K562 (cell line): ENCODE data around the gene TMOD3.

Experiments
- BCL6 ChIP-seq: fragments of 250-450 bp; sonication (Bioruptor Pico); IDR thresholded peaks from 2 replicates; pipeline ENCODE4 v1.4.0; 2020
- BHLHE40 ChIP-seq: IDR thresholded peaks from 2 replicates; pipeline ENCODE4 v1.6.1; 2011; ENCODE audit warnings: low read length, improper control_type of control experiment
- CBX5 ChIP-seq: IDR thresholded peaks from 2 replicates; pipeline ENCODE4 v1.6.1; 2014; ENCODE audit warnings: low read depth, borderline replicate concordance
- CTCF ChIP-seq, 3 experiments: IDR thresholded peaks in 2 of 3; conservative IDR thresholded peaks in 1 of 3; 2 replicates each; pipeline ENCODE4 v1.5.1; 2011 to 2012; ENCODE audit warnings: low read length in 3 of 3, mild to moderate bottlenecking in 3 of 3, control low read depth in 2 of 3, improper control_type of control experiment in 1 of 3, inconsistent platforms in 1 of 3, low read depth in 1 of 3, mixed read lengths in 1 of 3, moderate library complexity in 1 of 3; ENCODE audit not compliant: insufficient read depth in 2 of 3
- EZH2 ChIP-seq: IDR thresholded peaks from 2 replicates; pipeline ENCODE4 v1.6.1; 2012; ENCODE audit warnings: low read depth, mild to moderate bottlenecking, inconsistent platforms, low read length, borderline replicate concordance
- FOXA1 ChIP-seq: fragments of 450-650 bp; IDR thresholded peaks from 2 replicates; pipeline ENCODE4 v1.6.1; 2016; ENCODE audit warnings: mild to moderate bottlenecking, borderline replicate concordance
- KDM1A ChIP-seq, 2 experiments: fragments of 450-650 bp; IDR thresholded peaks; 2 replicates each; pipeline ENCODE4 v1.6.1; 2016; ENCODE audit warnings: mild to moderate bottlenecking in 2 of 2
- POLR2A ChIP-seq: fragments of 450-650 bp; conservative IDR thresholded peaks from 2 replicates; pipeline ENCODE4 v1.6.1; 2016
- SETDB1 ChIP-seq: IDR thresholded peaks from one replicate; pipeline ENCODE4 v1.6.1; 2012; ENCODE audit warnings: low read length, control low read depth, inconsistent platforms
- SP1 ChIP-seq: sonication (generic); formaldehyde crosslinking; IDR thresholded peaks from 2 replicates; pipeline ENCODE4 v1.8.1; 2022; ENCODE audit warnings: mild to moderate bottlenecking, missing genetic modification reagents
- TF ChIP-seq, protein P1 (sequence below): sonication (generic); formaldehyde crosslinking; IDR thresholded peaks from 2 replicates; pipeline ENCODE4 v1.8.1; 2023; ENCODE audit warnings: mild to moderate bottlenecking, missing genetic modification reagents

DNA sequence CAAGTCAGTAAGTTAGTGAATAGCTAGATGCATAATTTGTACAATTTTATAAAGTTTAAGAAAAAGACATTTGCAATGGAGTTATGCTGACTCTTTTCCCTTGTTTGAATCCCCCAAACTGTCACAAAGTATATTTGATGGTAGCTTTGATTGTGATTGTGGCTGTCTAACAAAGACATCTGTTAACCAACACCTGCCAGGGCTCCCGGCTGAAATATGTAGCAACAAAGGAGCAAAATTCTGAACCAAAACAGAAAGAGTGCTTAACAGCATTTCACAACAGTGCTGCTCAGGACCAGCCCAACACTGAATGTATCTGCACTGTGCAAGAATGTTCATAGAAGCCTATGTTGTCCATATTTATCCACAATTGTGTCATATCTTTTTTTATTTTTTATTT lies 102.7 kb downstream of the TMOD3 start:
- no peak for TF ChIP-seq BCL6 (CRISPR knock-in tag)
- TF ChIP-seq BHLHE40, result no peak
- no peak for TF ChIP-seq SP1
- TF ChIP-seq KDM1A (IDR thresholded peaks at IDR 0.05), result no peak
- TF ChIP-seq, protein P1, sequence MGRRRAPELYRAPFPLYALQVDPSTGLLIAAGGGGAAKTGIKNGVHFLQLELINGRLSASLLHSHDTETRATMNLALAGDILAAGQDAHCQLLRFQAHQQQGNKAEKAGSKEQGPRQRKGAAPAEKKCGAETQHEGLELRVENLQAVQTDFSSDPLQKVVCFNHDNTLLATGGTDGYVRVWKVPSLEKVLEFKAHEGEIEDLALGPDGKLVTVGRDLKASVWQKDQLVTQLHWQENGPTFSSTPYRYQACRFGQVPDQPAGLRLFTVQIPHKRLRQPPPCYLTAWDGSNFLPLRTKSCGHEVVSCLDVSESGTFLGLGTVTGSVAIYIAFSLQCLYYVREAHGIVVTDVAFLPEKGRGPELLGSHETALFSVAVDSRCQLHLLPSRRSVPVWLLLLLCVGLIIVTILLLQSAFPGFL (CRISPR knock-in tag), result no peak
- TF ChIP-seq CBX5, result no peak
- TF ChIP-seq FOXA1, result no peak
- TF ChIP-seq CTCF (IDR thresholded peaks at IDR 0.05 in 2 of 3, conservative IDR thresholded peaks at IDR 0.05 in 1 of 3; ENCODE audit: insufficient read depth in 2 of 3, low read depth in 1 of 3, low read length in 3 of 3), result no peak
- no peak for TF ChIP-seq POLR2A
- no peak for TF ChIP-seq EZH2
- TF ChIP-seq SETDB1, result no peak
